ENCODE measurements around the gene LDLRAP1. TPM values are rescaled to one million over a fixed set of nuclear protein-coding genes. Genes with fewer than 3 reads are reported as not detected.

The LDLRAP1 gene
- total RNA-seq, 1 experiment from 2014 or later, result 23.9 TPM

GRCh38 chr1:25557543-25557942 lies 14.1 kb downstream of the LDLRAP1 start:
- Histone ChIP-seq H3K9me3 (replicated peaks) (no peaks in the 10 kb centered on the region), H3K4me3 (no peak overlapping the region), H3K4me1 (peaks cover 13% of the 10 kb centered on the region), H3K27me3 (no peaks in the 10 kb centered on the region), H3K36me3 (no peaks in the 10 kb centered on the region; the same call in 1 of the 2 replicates), H3K27ac (no peak overlapping the region)
- DNase-seq, result no peak

- no peak for DNase-seq
- peaks cover 13% of the 10 kb centered on the region for H3K4me1 ChIP-seq
- no peak overlapping the region for H3K27ac ChIP-seq
These were observed 15.6 kb downstream of the LDLRAP1 start for GRCh38 chr1:25559031-25559430.

GRCh38 chr1:25560001-25560400 lies 16.6 kb downstream of the LDLRAP1 start:
- Histone ChIP-seq H3K9me3 (replicated peaks) (no peaks in the 10 kb centered on the region), H3K27me3 (no peaks in the 10 kb centered on the region), H3K4me3 (no peak overlapping the region), H3K36me3 (no peaks in the 10 kb centered on the region; the same call in 1 of the 2 replicates), H3K4me1 (peaks cover 13% of the 10 kb centered on the region), H3K27ac (no peak overlapping the region)
- DNase-seq, result no peak

More at GRCh38 chr1:25559031-25559430, 15.6 kb downstream of the LDLRAP1 start:
- H3K4me3 ChIP-seq, result no peak overlapping the region
- no peaks in the 10 kb centered on the region for H3K27me3 ChIP-seq
- no peaks in the 10 kb centered on the region for H3K9me3 ChIP-seq (replicated peaks)
- no peaks in the 10 kb centered on the region; the same call in 1 of the 2 replicates for H3K36me3 ChIP-seq

- Histone ChIP-seq H3K27me3 (no peaks in the 10 kb centered on the region), H3K9me3 (replicated peaks) (no peaks in the 10 kb centered on the region), H3K36me3 (no peaks in the 10 kb centered on the region), H3K4me1 (peaks cover 13% of the 10 kb centered on the region), H3K4me3 (no peak overlapping the region), H3K27ac (no peak overlapping the region)
- DNase-seq, result no peak
These were observed 17.4 kb downstream of the LDLRAP1 start for GRCh38 chr1:25560788-25561187.

- Histone ChIP-seq H3K27ac (no peak overlapping the region), H3K27me3 (no peaks in the 10 kb centered on the region)
These were observed 18.2 kb downstream of the LDLRAP1 start for GRCh38 chr1:25561421-25562100.

GRCh38 chr1:25562101-25562927 lies 18.9 kb downstream of the LDLRAP1 start:
- H3K4me3 ChIP-seq, result no peak overlapping the region
- no peaks in the 10 kb centered on the region for H3K27me3 ChIP-seq
- H3K36me3 ChIP-seq, result no peaks in the 10 kb centered on the region
- peaks cover 19% of the 10 kb centered on the region for H3K4me1 ChIP-seq
- H3K9me3 ChIP-seq (replicated peaks), result no peaks in the 10 kb centered on the region
- H3K27ac ChIP-seq, result no peak overlapping the region
- DNase-seq, result no peak

More at GRCh38 chr1:25561421-25562100, 18.2 kb downstream of the LDLRAP1 start:
- H3K9me3 ChIP-seq (replicated peaks), result no peaks in the 10 kb centered on the region
- no peak overlapping the region for H3K4me3 ChIP-seq
- no peak for DNase-seq
- H3K36me3 ChIP-seq, result no peaks in the 10 kb centered on the region
- peaks cover 11% of the 10 kb centered on the region for H3K4me1 ChIP-seq

- Histone ChIP-seq H3K9me3 (replicated peaks) (no peaks in the 10 kb centered on the region), H3K36me3 (no peaks in the 10 kb centered on the region), H3K4me3 (no peak overlapping the region), H3K4me1 (peaks cover 25% of the 10 kb centered on the region), H3K27me3 (no peaks in the 10 kb centered on the region), H3K27ac (no peak overlapping the region)
- no peak for DNase-seq
These were observed 19.5 kb downstream of the LDLRAP1 start for GRCh38 chr1:25562928-25563283.

GRCh38 chr1:25563330-25564215 lies 20.2 kb downstream of the LDLRAP1 start:
- no peak overlapping the region for H3K27ac ChIP-seq
- peaks cover 30% of the 10 kb centered on the region for H3K4me1 ChIP-seq
- no peaks in the 10 kb centered on the region for H3K9me3 ChIP-seq (replicated peaks)
- no peak overlapping the region for H3K4me3 ChIP-seq
- H3K27me3 ChIP-seq, result no peaks in the 10 kb centered on the region
- no peak for DNase-seq
- H3K36me3 ChIP-seq, result no peaks in the 10 kb centered on the region

GRCh38 chr1:25564777-25565574 lies 21.6 kb downstream of the LDLRAP1 start:
- no peaks in the 10 kb centered on the region for H3K27me3 ChIP-seq
- H3K4me3 ChIP-seq, result no peak overlapping the region
- no peaks in the 10 kb centered on the region for H3K36me3 ChIP-seq
- H3K4me1 ChIP-seq, result peaks cover 34% of the 10 kb centered on the region
- no peaks in the 10 kb centered on the region for H3K9me3 ChIP-seq (replicated peaks)
- DNase-seq, result no peak
- H3K27ac ChIP-seq, result no peak overlapping the region

GRCh38 chr1:25565626-25566025 lies 22.2 kb downstream of the LDLRAP1 start:
- no peak for DNase-seq
- Histone ChIP-seq H3K4me3 (no peak overlapping the region), H3K9me3 (replicated peaks) (no peaks in the 10 kb centered on the region), H3K27ac (no peak overlapping the region), H3K27me3 (no peaks in the 10 kb centered on the region), H3K36me3 (no peaks in the 10 kb centered on the region), H3K4me1 (peaks cover 41% of the 10 kb centered on the region)

- Histone ChIP-seq H3K27me3 (no peaks in the 10 kb centered on the region), H3K36me3 (no peaks in the 10 kb centered on the region), H3K4me3 (no peak overlapping the region), H3K9me3 (replicated peaks) (no peaks in the 10 kb centered on the region), H3K27ac (no peak overlapping the region; the same call in 1 of the 2 replicates), H3K4me1 (peaks cover 47% of the 10 kb centered on the region)
- no peak for DNase-seq
These were observed 22.8 kb downstream of the LDLRAP1 start for GRCh38 chr1:25566176-25566729.

- Histone ChIP-seq H3K27ac (peak overlapping the region; percentile 94; the same call in 1 of the 2 replicates), H3K36me3 (no peaks in the 10 kb centered on the region), H3K4me3 (no peak overlapping the region), H3K4me1 (peaks cover 47% of the 10 kb centered on the region), H3K27me3 (no peaks in the 10 kb centered on the region), H3K9me3 (replicated peaks) (no peaks in the 10 kb centered on the region)
- DNase-seq, result peak; percentile 45 to 48
These were observed 23.4 kb downstream of the LDLRAP1 start for GRCh38 chr1:25566730-25567341.

- Histone ChIP-seq H3K4me3 (no peak overlapping the region), H3K9me3 (replicated peaks) (no peaks in the 10 kb centered on the region), H3K36me3 (no peaks in the 10 kb centered on the region), H3K4me1 (peaks cover 51% of the 10 kb centered on the region), H3K27ac (peak overlapping the region; percentile 94), H3K27me3 (no peaks in the 10 kb centered on the region)
- peak in 1 of 2 experiments; percentile 42 for DNase-seq
These were observed 24.3 kb downstream of the LDLRAP1 start for GRCh38 chr1:25567710-25568089.

Data from SJCRH30 (cell line).